ENCODE results near the gene TMEM106A.
"Not testable (repeated sequence)": the region's sequence is repeated elsewhere in the genome, so short reads cannot be mapped to it uniquely, and the experiment has no call there.

TMEM106A gene, protein sequence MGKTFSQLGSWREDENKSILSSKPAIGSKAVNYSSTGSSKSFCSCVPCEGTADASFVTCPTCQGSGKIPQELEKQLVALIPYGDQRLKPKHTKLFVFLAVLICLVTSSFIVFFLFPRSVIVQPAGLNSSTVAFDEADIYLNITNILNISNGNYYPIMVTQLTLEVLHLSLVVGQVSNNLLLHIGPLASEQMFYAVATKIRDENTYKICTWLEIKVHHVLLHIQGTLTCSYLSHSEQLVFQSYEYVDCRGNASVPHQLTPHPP

DNA sequence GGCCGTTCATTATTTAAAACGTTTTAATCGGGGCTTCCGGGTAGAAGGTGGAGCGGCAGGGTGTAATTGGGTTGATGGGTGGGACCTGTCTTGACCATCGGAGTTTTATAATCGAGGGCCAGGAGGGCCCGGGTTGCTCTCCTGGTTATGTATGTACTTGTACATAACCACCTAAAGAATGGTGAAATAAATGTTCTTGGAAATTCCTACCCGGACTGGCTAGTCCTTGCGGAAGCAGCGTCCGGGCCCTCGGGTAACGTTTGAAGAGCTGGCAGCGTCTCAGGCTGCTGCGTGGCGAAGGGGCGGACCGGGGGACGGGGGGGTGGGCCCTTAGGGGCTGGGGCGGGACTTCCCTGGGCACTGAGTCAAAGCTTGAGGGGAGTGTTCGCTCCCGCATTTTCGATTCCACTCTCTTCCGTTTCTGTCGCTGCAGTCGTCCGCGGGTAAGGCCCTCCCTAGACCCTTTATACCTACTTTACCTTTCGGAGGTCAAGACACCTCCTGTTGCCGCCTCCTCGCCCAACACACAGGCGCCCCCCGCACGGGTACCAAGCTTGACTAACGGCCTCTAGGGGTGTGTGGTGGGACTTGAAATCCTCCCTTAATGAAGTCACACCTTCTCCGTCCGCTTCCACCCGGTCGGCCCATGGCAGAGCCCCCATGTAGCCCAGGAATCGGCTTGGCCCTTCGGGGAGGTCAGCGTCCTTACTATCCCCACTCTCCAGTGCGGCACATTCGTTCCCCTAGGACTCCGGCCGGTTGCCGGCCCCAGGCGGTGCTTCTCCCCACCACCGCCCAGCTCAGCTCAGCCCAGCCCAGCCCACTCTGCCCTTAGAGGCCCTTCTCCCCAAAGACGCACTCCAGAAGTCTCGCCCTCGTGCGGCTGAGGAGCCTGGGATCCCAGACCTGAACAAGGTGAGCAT lies at the start of gene TMEM106A:
TSS of gene TMEM106A (plus strand) at position 396 of the 923 bp plus-strand sequence. CDS start 1,167 bp downstream, outside the sequence.
- TF ChIP-seq CTCF (IDR thresholded peaks at IDR 0.05; ENCODE audit: low read depth, low read length) = peak; percentile 38
- H3K4me3 ChIP-seq (ENCODE audit: low read depth, low read length) = peak within 1 kb of the TSS; percentile 68
- DNase-seq (ENCODE audit: low read depth, low spot score) = peak; percentile 89
- in situ Hi-C loops (cut with HindIII; ENCODE audit: low sequenced_read_pairs) = no loop called here

GRCh38 chr17:43165971-43166370 lies 45.7 kb upstream of the TMEM106A start:
- H3K4me3 ChIP-seq (ENCODE audit: low read depth, low read length); DNase-seq (ENCODE audit: low read depth, low spot score); in situ Hi-C loops (cut with HindIII; ENCODE audit: low sequenced_read_pairs): not testable (repeated sequence)

- no peak for TF ChIP-seq CTCF (IDR thresholded peaks at IDR 0.05; ENCODE audit: low read depth, low read length)
- in situ Hi-C loops (cut with HindIII; ENCODE audit: low sequenced_read_pairs) = no loop called here
- H3K4me3 ChIP-seq (ENCODE audit: low read depth, low read length) = peak overlapping the region; percentile 73
- no peak for DNase-seq (ENCODE audit: low read depth, low spot score)
Observed at GRCh38 chr17:43169561-43170139, 42.0 kb upstream of the TMEM106A start.

DNA sequence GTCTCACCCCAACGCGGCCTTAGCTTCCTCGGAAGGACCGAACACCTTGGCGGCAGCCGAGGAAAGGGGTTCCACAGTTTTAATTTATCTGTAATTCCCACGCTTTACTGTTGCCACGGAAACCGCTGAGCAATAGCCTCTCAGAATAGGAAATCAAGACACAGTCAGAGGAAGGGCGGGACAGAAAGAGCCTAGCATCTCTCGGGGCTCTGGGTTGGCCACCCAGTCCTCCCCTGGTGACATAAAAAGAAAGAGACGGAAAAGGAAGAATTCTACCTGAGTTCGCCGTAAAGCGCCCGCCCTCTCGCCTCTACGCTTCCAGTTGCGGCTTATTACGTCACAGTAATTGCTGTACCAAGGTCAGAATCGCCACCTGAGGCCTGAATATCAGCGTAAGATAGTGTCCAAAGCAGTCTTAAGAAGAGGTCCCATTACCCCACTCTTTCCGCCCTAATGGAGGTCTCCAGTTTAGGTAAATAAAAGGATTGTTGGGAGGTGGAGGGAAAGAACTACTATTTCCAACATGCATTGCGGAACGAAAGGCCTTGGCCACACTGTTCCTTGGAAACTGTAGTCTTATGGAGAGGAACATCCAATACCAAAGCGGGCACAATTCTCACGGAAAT lies 41.4 kb upstream of the TMEM106A start:
- no peak for TF ChIP-seq CTCF (IDR thresholded peaks at IDR 0.05; ENCODE audit: low read depth, low read length)
- peak overlapping the region; percentile 73 for H3K4me3 ChIP-seq (ENCODE audit: low read depth, low read length)
- in situ Hi-C loops (cut with HindIII; ENCODE audit: low sequenced_read_pairs) = no loop called here
- peak; percentile 97 for DNase-seq (ENCODE audit: low read depth, low spot score)

DNA sequence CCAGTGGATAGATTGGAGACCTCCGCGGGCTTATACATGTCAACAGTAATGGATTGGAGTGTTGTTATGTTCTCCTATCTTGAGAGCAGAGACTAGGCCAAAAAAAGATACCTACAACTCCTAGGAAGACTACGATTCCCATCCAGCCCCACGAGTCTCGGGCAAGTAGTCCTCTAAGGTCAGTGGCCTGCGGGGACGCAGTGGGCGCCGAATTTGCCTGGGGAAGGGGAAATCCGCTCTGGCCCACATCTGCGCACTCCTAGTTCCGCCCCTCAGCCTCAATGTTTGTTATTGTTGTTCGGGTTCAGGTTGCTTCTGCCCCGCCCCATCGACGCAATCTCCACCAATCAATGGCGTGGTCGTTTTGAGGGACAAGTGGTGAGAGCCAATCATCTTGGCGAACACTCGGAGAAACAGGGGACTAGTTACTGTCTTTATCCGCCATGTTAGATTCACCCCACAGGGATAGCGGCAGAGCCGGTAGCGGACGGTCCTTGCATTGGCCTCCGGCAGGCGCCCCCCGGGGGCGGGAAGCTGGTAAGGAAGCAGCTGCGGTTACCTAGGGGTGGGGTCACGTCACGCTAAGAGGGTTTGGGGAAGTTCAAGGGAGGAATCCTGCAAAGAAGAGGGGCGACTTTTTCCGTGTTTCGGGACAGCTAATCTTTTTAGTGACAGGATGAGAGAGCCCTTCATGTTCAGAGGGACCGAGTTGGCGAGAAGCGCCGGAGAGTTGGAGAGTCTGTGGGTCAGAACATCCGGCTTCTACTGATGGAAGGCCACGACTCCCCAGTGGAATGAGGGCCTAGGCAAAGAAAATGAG lies 40.7 kb upstream of the TMEM106A start, which contains the start of gene NBR1:
TSS of gene NBR1 (plus strand) at position 449 of the 820 bp plus-strand sequence. CDS start 4,586 bp downstream, outside the sequence.
- DNase-seq (ENCODE audit: low read depth, low spot score) = peak; percentile 98
- TF ChIP-seq CTCF (IDR thresholded peaks at IDR 0.05; ENCODE audit: low read depth, low read length) = peak; percentile 5
- in situ Hi-C loops (cut with HindIII; ENCODE audit: low sequenced_read_pairs) = no loop called here
- peak within 1 kb of the TSS; percentile 73 for H3K4me3 ChIP-seq (ENCODE audit: low read depth, low read length)

Data from astrocyte of the spinal cord (primary cell).